Liver (tissue), 9 donors: ENCODE measurements around the gene KAT6B. TPM values are rescaled to one million over a fixed set of nuclear protein-coding genes. Genes with fewer than 3 reads are reported as not detected.

Experiments used
- DNase-seq: peaks from one replicate; pipeline ENCODE4 v3.0.0-alpha.2; 2017; ENCODE audit warnings: low spot score
- H3K27ac ChIP-seq, 2 donors: one replicate each; pipeline ENCODE4 v1.7.0; 2013; ENCODE audit warnings: inconsistent platforms in 2 of 2, low read length in 2 of 2, control low read depth in 1 of 2, low read depth in 1 of 2, mild to moderate bottlenecking in 1 of 2
- H3K27me3 ChIP-seq, 4 donors: one replicate each; pipeline versions ENCODE4 v1.6.1 to v1.7.0; 2013; ENCODE audit warnings: low read length in 3 of 4, inconsistent platforms in 1 of 4, mild to moderate bottlenecking in 1 of 4, moderate library complexity in 1 of 4; ENCODE audit not compliant: control insufficient read depth in 4 of 4, insufficient read depth in 4 of 4
- H3K36me3 ChIP-seq, 4 donors: one replicate each; pipeline versions ENCODE4 v1.6.1 to v1.7.0; 2013; ENCODE audit warnings: low read length in 3 of 4, mild to moderate bottlenecking in 3 of 4, low read depth in 1 of 4, moderate library complexity in 1 of 4; ENCODE audit not compliant: control insufficient read depth in 4 of 4, insufficient read depth in 3 of 4
- H3K4me1 ChIP-seq, 4 donors: one replicate each; pipeline versions ENCODE4 v1.6.1 to v1.7.0; 2013; ENCODE audit warnings: low read length in 3 of 4, mild to moderate bottlenecking in 3 of 4, moderate library complexity in 1 of 4; ENCODE audit not compliant: control insufficient read depth in 4 of 4, insufficient read depth in 4 of 4
- H3K4me3 ChIP-seq, 3 donors: one replicate each; pipeline versions ENCODE4 v1.6.1 to v1.7.0; 2013; ENCODE audit warnings: low read length in 3 of 3, control low read depth in 1 of 3, low read depth in 1 of 3, mild to moderate bottlenecking in 1 of 3
- H3K9ac ChIP-seq, 2 donors: one replicate each; pipeline ENCODE4 v1.7.0; 2013; ENCODE audit warnings: low read length in 2 of 2, mild to moderate bottlenecking in 2 of 2, moderate library complexity in 2 of 2, control low read depth in 1 of 2, low read depth in 1 of 2
- H3K9me3 ChIP-seq, 4 donors: one replicate each; pipeline versions ENCODE4 v1.6.1 to v1.7.0; 2013; ENCODE audit warnings: low read length in 3 of 4; ENCODE audit not compliant: control insufficient read depth in 4 of 4
- ATF3 ChIP-seq: IDR thresholded peaks from 2 replicates; pipeline ENCODE4 v1.6.1; 2016; ENCODE audit warnings: antibody characterized with exemption
- EGR1 ChIP-seq, 2 donors: IDR thresholded peaks; 2 replicates each; pipeline ENCODE4 v1.6.1; 2016 to 2018; ENCODE audit warnings: antibody characterized with exemption in 2 of 2, low read depth in 2 of 2
- FOXA1 ChIP-seq: IDR thresholded peaks from 2 replicates; pipeline ENCODE4 v1.6.1; 2016; ENCODE audit warnings: antibody characterized with exemption
- FOXA2 ChIP-seq: IDR thresholded peaks from 2 replicates; pipeline ENCODE4 v1.6.1; 2016; ENCODE audit warnings: antibody characterized with exemption
- GABPA ChIP-seq, 2 donors: IDR thresholded peaks in 1 of 2; conservative IDR thresholded peaks in 1 of 2; 2 replicates each; pipeline ENCODE4 v1.6.1; 2016; ENCODE audit warnings: antibody characterized with exemption in 2 of 2, mild to moderate bottlenecking in 1 of 2, moderate library complexity in 1 of 2
- HNF4A ChIP-seq, 2 donors: conservative IDR thresholded peaks; 2 replicates each; pipeline ENCODE4 v1.6.1; 2016; ENCODE audit warnings: antibody characterized with exemption in 2 of 2, mild to moderate bottlenecking in 2 of 2
- HNF4G ChIP-seq: IDR thresholded peaks from 2 replicates; pipeline ENCODE4 v1.6.1; 2016; ENCODE audit warnings: antibody characterized with exemption
- JUND ChIP-seq, 2 donors: IDR thresholded peaks; 2 replicates each; pipeline ENCODE4 v1.6.1; 2016; ENCODE audit warnings: antibody characterized with exemption in 2 of 2
- NR2F2 ChIP-seq: IDR thresholded peaks from 2 replicates; pipeline ENCODE4 v1.6.1; 2016; ENCODE audit warnings: antibody characterized with exemption
- RAD21 ChIP-seq, 2 donors: IDR thresholded peaks; 2 replicates each; pipeline ENCODE4 v1.6.1; 2016; ENCODE audit warnings: antibody characterized with exemption in 2 of 2, mild to moderate bottlenecking in 2 of 2
- RXRA ChIP-seq, 2 donors: IDR thresholded peaks; 2 replicates each; pipeline ENCODE4 v1.6.1; 2017 to 2018; ENCODE audit warnings: antibody characterized with exemption in 2 of 2, mild to moderate bottlenecking in 1 of 2
- SP1 ChIP-seq: IDR thresholded peaks from 2 replicates; pipeline ENCODE4 v1.6.1; 2018; ENCODE audit warnings: antibody characterized with exemption, mild to moderate bottlenecking
- TAF1 ChIP-seq: conservative IDR thresholded peaks from 2 replicates; pipeline ENCODE4 v1.6.1; 2016; ENCODE audit warnings: antibody characterized with exemption, mild to moderate bottlenecking
- YY1 ChIP-seq: IDR thresholded peaks from 2 replicates; pipeline ENCODE4 v1.6.1; 2016; ENCODE audit warnings: antibody characterized with exemption, mild to moderate bottlenecking
- WGBS: extraction: QIAGEN DNeasy Blood & Tissue Kit; methylation state at CpG from one replicate; pipeline ENCODE4 v1.1.7; 2013; 5-methylcytosine and 5-hydroxymethylcytosine counted together
- polyA plus RNA-seq, 2 donors: library from polyadenylated mRNA; stranded (reverse) in 1 of 2; unstranded in 1 of 2; fragments of 200-250 nt in 1 of 2; fragments of >200 nt in 1 of 2; fragmentation: Nextera tagmentation in 1 of 2; extraction: Ambion mirVana in 1 of 2; gene quantifications; one replicate each; pipeline versions ENCODE4 v1.2.1 to v1.2.3, GENCODE V29; 2013 to 2015
- total RNA-seq, 2 donors: library from RNA; depleted of rRNA; stranded (reverse); fragments of >200 nt; gene quantifications; one replicate each; pipeline ENCODE4 v1.2.3, GENCODE V29; 2014
- TF ChIP-seq, protein P1 (sequence below): IDR thresholded peaks from 2 replicates; pipeline ENCODE4 v1.6.1; 2016; ENCODE audit warnings: antibody characterized with exemption
- TF ChIP-seq, protein P2 (sequence below): IDR thresholded peaks from 2 replicates; pipeline ENCODE4 v1.6.1; 2016; ENCODE audit warnings: antibody characterized with exemption
- TF ChIP-seq, protein P3 (sequence below): IDR thresholded peaks from 2 replicates; pipeline ENCODE4 v1.6.1; 2016; ENCODE audit warnings: antibody characterized with exemption, mild to moderate bottlenecking
- TF ChIP-seq, protein P4 (sequence below): fragments of 150-350 bp; IDR thresholded peaks from 2 replicates; pipeline ENCODE4 v1.5.1; 2017; ENCODE audit warnings: improper control_type of control experiment, low read depth, low read length; ENCODE audit not compliant: missing input control
- donor health status: healthy.
- donor health status: healthy.
- donor health status: healthy.
- donor health status: healthy.
- donor health status: healthy.

The KAT6B gene
- total and polyA plus RNA-seq, 4 donors = 2.0 to 21.2 (median 8.8) TPM

- TF ChIP-seq TAF1 (no peak), RAD21 (IDR thresholded peaks at IDR 0.05) (no peak), FOXA1 (no peak)
These were observed 208.4 kb downstream of the KAT6B start (continued) for GRCh38 chr10:75034714-75035258.

DNA sequence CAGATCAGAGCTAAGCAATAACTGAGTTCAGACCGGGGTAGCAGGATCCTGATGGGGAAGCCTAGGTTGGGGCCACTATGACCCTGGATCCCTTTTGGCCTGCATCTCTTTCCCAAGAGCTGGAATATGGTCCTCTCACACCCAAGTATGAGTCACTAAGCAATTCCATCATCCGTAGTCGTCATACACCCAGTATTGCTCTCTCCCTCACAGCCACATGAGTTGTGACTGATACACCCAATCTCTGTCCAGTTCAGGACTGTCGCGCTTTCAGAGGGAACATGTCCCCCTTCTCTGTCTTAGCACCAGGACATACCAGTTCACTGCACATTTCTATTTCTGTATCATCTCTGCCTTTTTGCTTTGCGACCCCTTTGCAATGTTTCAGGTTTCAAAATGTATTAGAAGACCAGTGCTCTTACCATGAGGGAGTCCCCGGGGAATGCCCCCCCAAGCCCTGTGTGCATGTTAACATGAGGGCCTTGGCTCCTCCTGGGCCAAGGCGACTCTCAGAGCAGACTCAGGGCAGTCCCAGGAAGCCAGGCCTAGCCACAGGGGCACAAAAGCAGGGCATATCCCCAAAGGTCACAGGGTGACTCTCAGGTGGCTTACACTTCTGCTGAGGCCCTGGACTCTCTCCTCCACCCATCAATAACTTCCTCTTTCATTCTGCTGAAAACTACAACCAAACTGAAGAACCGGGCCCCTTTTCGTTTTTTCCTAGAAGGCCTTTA is 209.7 kb downstream of the KAT6B start:
- DNase-seq = no peak
- no peak overlapping the region for H3K9ac ChIP-seq
- no peak overlapping the region for H3K27ac ChIP-seq
- WGBS = 90% methylated on average over 10 of the region's 10 CpGs
- no peaks in the 10 kb centered on the region for H3K27me3 ChIP-seq
- no peak overlapping the region for H3K4me3 ChIP-seq
- H3K36me3 ChIP-seq = no peaks in the 10 kb centered on the region
- no peaks in the 10 kb centered on the region for H3K4me1 ChIP-seq
- no peaks in the 10 kb centered on the region for H3K9me3 ChIP-seq
- TF ChIP-seq EGR1 (IDR thresholded peaks at IDR 0.05; ENCODE audit: low read depth in 2 of 2) (no peak), ATF3 (no peak), YY1 (no peak), JUND (IDR thresholded peaks at IDR 0.05) (no peak), GABPA (IDR thresholded peaks at IDR 0.05 in 1 of 2, conservative IDR thresholded peaks at IDR 0.05 in 1 of 2) (no peak), TAF1 (no peak), HNF4G (no peak), FOXA2 (no peak), SP1 (no peak), RXRA (IDR thresholded peaks at IDR 0.05) (no peak), RAD21 (IDR thresholded peaks at IDR 0.05) (no peak), NR2F2 (no peak), HNF4A (conservative IDR thresholded peaks at IDR 0.05) (no peak), FOXA1 (no peak)
- TF ChIP-seq, protein P1, sequence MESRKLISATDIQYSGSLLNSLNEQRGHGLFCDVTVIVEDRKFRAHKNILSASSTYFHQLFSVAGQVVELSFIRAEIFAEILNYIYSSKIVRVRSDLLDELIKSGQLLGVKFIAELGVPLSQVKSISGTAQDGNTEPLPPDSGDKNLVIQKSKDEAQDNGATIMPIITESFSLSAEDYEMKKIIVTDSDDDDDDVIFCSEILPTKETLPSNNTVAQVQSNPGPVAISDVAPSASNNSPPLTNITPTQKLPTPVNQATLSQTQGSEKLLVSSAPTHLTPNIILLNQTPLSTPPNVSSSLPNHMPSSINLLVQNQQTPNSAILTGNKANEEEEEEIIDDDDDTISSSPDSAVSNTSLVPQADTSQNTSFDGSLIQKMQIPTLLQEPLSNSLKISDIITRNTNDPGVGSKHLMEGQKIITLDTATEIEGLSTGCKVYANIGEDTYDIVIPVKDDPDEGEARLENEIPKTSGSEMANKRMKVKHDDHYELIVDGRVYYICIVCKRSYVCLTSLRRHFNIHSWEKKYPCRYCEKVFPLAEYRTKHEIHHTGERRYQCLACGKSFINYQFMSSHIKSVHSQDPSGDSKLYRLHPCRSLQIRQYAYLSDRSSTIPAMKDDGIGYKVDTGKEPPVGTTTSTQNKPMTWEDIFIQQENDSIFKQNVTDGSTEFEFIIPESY = no peak
- TF ChIP-seq, protein P2, sequence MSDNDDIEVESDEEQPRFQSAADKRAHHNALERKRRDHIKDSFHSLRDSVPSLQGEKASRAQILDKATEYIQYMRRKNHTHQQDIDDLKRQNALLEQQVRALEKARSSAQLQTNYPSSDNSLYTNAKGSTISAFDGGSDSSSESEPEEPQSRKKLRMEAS = no peak
- TF ChIP-seq, protein P3, sequence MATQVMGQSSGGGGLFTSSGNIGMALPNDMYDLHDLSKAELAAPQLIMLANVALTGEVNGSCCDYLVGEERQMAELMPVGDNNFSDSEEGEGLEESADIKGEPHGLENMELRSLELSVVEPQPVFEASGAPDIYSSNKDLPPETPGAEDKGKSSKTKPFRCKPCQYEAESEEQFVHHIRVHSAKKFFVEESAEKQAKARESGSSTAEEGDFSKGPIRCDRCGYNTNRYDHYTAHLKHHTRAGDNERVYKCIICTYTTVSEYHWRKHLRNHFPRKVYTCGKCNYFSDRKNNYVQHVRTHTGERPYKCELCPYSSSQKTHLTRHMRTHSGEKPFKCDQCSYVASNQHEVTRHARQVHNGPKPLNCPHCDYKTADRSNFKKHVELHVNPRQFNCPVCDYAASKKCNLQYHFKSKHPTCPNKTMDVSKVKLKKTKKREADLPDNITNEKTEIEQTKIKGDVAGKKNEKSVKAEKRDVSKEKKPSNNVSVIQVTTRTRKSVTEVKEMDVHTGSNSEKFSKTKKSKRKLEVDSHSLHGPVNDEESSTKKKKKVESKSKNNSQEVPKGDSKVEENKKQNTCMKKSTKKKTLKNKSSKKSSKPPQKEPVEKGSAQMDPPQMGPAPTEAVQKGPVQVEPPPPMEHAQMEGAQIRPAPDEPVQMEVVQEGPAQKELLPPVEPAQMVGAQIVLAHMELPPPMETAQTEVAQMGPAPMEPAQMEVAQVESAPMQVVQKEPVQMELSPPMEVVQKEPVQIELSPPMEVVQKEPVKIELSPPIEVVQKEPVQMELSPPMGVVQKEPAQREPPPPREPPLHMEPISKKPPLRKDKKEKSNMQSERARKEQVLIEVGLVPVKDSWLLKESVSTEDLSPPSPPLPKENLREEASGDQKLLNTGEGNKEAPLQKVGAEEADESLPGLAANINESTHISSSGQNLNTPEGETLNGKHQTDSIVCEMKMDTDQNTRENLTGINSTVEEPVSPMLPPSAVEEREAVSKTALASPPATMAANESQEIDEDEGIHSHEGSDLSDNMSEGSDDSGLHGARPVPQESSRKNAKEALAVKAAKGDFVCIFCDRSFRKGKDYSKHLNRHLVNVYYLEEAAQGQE = no peak
- TF ChIP-seq, protein P4, sequence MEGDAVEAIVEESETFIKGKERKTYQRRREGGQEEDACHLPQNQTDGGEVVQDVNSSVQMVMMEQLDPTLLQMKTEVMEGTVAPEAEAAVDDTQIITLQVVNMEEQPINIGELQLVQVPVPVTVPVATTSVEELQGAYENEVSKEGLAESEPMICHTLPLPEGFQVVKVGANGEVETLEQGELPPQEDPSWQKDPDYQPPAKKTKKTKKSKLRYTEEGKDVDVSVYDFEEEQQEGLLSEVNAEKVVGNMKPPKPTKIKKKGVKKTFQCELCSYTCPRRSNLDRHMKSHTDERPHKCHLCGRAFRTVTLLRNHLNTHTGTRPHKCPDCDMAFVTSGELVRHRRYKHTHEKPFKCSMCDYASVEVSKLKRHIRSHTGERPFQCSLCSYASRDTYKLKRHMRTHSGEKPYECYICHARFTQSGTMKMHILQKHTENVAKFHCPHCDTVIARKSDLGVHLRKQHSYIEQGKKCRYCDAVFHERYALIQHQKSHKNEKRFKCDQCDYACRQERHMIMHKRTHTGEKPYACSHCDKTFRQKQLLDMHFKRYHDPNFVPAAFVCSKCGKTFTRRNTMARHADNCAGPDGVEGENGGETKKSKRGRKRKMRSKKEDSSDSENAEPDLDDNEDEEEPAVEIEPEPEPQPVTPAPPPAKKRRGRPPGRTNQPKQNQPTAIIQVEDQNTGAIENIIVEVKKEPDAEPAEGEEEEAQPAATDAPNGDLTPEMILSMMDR = no peak
